Measurements from ENCODE around the gene FBXO8.
"Not testable (repeated sequence)": the region's sequence is repeated elsewhere in the genome, so short reads cannot be mapped to it uniquely, and the experiment has no call there.

The FBXO8 gene

DNA sequence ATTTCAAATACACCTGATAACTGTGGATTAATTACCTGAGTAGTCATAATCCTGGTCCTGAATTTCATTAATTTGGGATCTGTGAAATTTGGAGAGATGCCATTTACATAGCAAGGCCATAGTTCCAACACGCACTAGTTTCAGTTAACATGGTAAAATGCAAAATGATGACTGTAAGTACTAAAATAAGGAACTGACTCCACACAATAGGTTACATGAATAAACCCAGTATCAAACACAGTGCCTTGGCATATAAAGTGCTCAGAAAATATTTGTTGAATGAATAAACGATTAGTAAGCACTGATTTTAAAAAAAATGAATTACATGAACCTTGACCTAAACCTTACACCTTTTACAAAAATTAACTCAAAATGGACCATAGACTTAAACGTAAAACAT, 9.0 kb downstream of the FBXO8 start:
- TF ChIP-seq POLR2A (IDR thresholded peaks at IDR 0.05; ENCODE audit: low read depth, low read length): no peak
- DNase-seq (ENCODE audit: insufficient read length, low spot score): no peak
- no peak for FAIRE-seq

DNA sequence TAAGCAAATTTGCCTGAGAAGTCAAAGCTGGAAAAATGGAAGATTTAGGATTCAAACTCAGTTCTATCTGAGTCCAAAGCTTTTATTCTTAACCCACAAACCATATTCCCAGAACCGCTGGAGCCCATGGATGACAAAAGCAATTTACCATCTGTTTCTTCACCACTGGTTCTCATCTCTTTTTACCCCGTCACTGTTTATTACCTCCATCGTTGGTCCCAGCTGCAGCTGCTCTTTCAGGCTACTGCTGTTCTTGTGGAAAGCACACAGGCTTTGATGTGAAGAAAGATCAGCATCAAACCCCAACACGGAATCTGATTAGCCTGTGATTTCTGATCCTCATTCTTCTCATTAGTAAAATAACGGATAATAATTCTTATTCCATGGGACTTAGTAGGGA, 9.5 kb downstream of the FBXO8 start:
- no peak for TF ChIP-seq POLR2A (IDR thresholded peaks at IDR 0.05; ENCODE audit: low read depth, low read length)
- DNase-seq (ENCODE audit: insufficient read length, low spot score): no peak
- FAIRE-seq: no peak

DNA sequence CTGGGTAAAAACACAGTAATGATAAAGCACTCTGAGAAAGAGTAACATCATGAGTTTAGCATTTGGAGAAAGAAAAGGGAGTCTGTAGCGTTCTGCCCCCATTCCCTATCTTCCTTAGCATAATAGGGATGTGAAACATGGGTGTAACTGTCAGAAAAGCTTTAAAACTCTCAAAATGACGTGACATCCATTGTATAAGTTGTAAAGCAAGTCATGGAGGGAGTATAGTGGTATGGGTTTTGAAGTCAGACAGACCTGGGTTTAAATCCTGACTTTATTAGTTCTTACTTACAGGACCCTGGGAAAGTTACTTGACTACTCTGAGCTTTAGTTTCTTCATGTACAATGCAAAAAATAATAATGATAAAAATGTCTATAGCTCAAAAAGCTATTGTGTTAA, 17.1 kb downstream of the FBXO8 start:
- DNase-seq (ENCODE audit: insufficient read length, low spot score): no peak
- no peak for TF ChIP-seq POLR2A (IDR thresholded peaks at IDR 0.05; ENCODE audit: low read depth, low read length)
- FAIRE-seq: no peak

DNA sequence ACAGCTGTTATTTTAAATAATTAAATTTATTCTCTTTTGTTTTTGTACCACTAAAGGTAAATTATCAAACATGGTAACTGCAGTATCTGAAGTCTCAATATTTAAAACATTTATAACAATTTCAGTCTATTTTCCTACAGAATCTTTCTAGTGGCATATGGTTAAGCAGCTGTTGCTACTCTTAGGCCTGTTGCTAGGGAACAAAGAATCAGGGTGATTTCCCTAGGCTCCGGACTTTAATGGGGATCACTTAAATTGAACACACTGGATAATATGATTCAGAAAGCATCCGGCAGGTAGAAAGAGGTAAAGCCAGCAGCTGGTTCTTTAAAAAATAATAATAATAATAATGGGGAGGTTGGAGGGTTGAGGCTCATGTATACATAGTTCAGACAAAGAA, 17.6 kb downstream of the FBXO8 start:
- no peak for FAIRE-seq
- no peak for TF ChIP-seq POLR2A (IDR thresholded peaks at IDR 0.05; ENCODE audit: low read depth, low read length)

DNA sequence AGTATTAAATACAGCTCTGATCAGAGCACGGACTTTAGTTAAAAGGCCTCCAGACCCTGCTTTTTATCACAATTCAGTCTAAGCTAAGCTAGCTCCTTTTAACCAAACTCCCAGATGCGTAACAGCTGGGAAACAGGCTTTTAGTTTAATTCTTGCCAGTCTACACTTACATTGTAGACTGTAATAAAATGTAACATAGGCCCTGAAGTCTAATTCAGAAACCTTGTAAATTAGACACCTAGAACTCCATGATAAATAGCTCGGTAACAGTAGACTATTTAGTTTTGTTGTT, 20.1 kb downstream of the FBXO8 start:
- FAIRE-seq (no peak), DNase-seq (ENCODE audit: insufficient read length, low spot score) (no peak)

More for the DNA sequence above, 17.6 kb downstream of the FBXO8 start:
- no peak for DNase-seq (ENCODE audit: insufficient read length, low spot score)

DNA sequence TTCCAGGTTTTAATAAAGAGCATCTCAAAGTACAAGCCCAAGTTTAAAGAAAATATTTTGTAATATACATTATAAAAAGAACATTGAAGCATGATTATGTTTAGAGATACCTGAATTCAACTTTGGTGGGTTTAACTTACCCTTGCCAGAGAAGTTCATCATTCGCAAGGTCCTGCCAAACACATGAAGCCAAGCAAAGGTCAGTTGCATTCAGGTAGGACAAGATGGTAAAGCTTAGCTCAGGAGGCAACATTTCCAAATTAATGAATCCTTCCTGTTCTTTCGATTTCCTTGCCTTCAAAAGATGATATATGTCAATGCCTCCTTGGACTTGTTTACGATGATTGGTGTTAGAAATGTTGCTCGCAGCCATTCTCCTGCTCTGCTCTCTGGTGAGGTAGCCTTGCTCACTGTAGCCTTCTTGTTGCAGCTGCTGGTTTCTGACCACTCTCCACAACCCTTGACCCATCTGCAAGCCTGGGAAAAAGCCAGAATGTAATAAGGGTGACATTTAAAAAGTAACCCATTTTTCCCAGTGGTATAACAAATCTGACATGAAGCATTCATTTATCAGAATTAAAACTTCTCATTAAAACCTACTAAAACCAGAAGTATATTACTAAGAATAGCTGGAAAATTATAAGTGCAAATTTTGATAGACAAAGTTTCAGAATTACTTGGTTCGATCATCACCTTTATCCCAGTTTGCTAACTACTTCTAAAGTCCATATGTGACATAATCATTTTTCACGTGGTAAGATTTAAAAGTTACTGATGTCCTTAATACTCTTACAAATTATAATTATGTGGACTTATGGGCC, 20.6 kb downstream of the FBXO8 start:
- DNase-seq (ENCODE audit: insufficient read length, low spot score) (no peak), FAIRE-seq (no peak)
- no peak for TF ChIP-seq POLR2A (IDR thresholded peaks at IDR 0.05; ENCODE audit: low read depth, low read length)

More for the DNA sequence above, 20.1 kb downstream of the FBXO8 start:
- TF ChIP-seq POLR2A (IDR thresholded peaks at IDR 0.05; ENCODE audit: low read depth, low read length): no peak

DNA sequence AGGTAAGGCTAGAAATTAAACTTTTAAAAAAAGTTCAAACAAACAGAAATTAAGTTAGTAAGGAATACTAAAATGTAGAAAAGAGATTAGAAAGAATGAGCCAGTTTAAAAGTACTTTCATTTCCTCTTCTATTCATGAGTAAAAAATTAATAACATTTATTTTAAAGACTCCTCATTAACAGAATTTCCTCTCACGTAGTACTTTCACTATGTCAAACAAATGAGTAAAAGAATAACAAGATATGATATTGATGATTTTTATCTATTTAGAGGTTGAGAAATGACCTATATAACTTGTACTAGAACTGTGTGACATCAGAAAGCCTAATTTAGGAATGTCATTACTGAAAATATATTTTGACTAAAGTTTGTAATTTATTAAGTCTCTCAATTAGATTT, 22.0 kb downstream of the FBXO8 start:
- DNase-seq (ENCODE audit: insufficient read length, low spot score); FAIRE-seq: not testable (repeated sequence)

DNA sequence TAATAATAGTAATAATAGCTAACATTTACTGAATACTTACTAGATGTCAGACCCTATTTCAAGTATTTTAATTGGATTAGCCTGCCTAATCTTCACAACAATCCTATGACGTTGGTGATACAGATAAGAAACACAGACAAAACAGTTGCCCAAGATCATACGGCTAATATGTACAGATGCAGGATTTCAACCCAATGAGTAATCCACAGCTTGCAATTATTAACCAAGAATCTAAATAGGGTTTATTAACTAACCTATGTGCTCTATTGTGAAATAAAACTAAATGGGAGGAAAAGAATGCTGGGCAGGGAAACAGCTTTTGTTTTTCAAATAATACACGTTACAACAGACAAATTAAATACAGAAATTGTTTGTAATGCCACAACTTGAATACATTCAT, 23.4 kb downstream of the FBXO8 start:
- FAIRE-seq (no peak), DNase-seq (ENCODE audit: insufficient read length, low spot score) (no peak)
- TF ChIP-seq POLR2A (IDR thresholded peaks at IDR 0.05; ENCODE audit: low read depth, low read length): no peak

DNA sequence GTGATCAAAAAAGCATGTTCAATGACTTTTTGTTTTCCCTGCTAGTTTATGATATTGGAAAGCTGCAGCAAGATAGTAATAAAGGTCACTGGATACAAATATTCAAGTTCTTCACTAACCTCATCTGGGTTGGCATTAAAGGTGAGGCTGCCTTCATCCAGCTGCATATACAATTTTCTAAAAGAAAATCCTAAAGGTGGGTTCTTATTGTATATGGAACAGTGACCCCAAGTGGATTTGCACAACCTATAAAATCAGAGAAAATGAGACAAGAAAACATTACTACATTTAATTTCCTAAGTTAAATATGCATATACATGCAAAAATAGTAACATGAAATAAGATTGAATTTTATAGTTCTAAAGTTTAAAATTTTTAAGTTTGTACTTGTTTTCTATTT, 23.9 kb downstream of the FBXO8 start:
- DNase-seq (ENCODE audit: insufficient read length, low spot score) (no peak), FAIRE-seq (no peak)
- no peak for TF ChIP-seq POLR2A (IDR thresholded peaks at IDR 0.05; ENCODE audit: low read depth, low read length)

DNA sequence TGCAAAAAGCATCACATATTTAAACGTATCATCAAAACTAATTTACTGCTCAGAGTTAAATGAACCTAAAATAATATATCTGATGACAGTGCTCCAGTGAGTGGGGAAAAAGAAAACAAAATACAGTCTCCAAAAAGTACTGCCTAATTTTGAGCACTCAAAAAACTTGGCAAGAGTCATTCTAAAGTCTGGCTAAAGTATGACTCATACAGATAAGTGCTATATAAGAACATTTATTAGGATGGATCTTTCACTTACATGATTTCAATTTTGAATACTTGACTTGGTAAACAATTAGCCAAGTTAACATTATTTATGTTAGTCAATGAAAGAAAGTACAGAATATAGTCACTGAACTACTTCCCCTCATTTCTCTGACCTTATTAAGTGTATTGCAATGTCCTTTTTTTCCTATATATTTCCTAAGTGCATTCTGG, 27.2 kb downstream of the FBXO8 start:
- no peak for FAIRE-seq
- no peak for TF ChIP-seq POLR2A (IDR thresholded peaks at IDR 0.05; ENCODE audit: low read depth, low read length)
- DNase-seq (ENCODE audit: insufficient read length, low spot score): no peak

DNA sequence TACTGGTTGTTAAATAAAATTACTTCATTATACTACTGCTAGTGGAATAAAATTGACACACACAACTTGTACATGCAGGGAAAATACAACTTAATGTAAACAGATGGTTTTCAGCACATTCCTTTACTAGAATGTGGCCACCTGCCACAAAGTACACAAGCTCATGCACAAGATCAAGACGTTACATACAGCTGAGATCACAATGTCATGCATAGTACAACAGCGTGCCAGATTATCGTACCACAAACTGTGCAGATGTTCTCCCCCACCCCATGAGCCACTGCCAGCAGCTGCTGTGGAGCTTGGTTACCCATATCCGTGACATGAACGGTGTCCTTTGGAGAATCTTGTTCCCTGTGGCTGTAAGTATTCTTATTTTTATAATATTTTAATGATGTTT, 27.7 kb downstream of the FBXO8 start:
- TF ChIP-seq POLR2A (IDR thresholded peaks at IDR 0.05; ENCODE audit: low read depth, low read length): no peak
- DNase-seq (ENCODE audit: insufficient read length, low spot score): no peak
- FAIRE-seq: no peak

DNA sequence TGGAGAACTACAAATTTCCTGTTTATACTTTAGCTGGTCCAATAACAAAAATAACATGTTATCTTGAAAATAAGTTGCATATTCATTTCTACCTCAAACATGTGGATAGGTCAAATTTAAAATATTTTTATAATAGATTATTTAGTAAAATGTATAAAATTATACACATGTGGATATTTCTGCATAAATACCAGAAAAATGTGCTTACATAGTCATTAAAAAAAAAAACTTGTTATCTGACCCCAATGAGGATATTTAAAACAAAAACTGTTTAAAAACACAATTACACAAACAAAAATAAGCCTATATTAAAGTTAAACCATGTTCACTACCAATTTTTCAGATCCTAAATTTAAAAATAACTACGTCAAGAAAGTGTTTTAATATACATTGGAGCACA, 28.1 kb downstream of the FBXO8 start:
- no peak for FAIRE-seq
- TF ChIP-seq POLR2A (IDR thresholded peaks at IDR 0.05; ENCODE audit: low read depth, low read length): no peak
- no peak for DNase-seq (ENCODE audit: insufficient read length, low spot score)

DNA sequence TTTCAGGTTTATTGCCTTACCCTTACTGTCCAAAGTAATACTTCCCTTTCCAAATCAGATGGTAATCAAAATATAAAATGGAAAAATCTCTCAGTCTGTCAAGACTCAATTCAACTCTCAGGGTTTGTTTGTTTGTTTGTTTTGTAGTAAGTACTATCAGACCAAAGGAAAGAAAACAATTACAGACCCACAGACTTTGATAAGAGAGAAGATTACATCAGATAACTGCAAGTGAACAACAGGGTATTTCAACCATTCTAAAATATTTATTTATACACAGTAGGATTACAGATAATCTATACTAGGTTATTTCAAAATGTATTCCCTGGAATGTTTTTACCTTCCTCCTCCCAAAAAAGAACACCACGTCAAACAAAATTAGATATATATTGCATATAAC, 28.9 kb downstream of the FBXO8 start:
- no peak for TF ChIP-seq POLR2A (IDR thresholded peaks at IDR 0.05; ENCODE audit: low read depth, low read length)
- FAIRE-seq (no peak), DNase-seq (ENCODE audit: insufficient read length, low spot score) (no peak)

DNA sequence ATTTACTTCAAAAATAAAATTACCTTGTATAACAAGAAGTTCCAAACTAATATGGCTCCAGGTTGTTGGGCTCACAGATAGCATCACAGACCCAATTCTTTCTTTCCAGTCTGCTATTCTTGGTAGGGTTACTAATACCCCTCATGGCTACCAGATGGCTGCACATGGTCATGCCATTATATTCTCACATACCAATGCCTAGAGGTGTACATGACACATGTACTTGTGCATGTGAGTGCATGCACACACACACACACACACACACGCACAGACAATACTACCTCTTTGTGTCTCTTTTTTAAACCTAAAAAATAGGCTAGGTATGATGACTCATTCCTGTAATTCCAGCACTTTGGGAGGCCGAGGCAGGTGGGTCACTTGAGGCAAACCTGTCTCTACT, 31.1 kb downstream of the FBXO8 start:
- no peak for DNase-seq (ENCODE audit: insufficient read length, low spot score)
- TF ChIP-seq POLR2A (IDR thresholded peaks at IDR 0.05; ENCODE audit: low read depth, low read length): no peak
- no peak for FAIRE-seq

DNA sequence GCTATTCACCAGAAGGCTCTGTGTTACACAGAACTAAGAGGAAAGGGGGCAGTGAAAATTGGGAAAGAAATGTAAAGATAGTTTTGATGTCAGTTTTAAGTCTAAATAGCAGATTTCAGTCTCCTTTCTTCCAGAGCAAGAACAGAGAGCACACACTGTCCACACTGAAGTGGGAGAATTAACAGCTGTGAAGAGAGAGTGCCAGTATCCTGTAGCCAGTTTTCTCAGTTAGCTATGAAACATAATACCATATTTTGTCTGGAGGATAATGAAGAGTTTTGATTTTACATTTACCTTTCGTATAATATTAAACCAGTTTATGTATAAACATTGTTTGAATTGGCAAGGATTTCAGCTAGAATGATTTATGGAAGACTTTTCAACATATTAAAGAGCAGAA, 35.1 kb downstream of the FBXO8 start:
- DNase-seq (ENCODE audit: insufficient read length, low spot score): no peak

DNA sequence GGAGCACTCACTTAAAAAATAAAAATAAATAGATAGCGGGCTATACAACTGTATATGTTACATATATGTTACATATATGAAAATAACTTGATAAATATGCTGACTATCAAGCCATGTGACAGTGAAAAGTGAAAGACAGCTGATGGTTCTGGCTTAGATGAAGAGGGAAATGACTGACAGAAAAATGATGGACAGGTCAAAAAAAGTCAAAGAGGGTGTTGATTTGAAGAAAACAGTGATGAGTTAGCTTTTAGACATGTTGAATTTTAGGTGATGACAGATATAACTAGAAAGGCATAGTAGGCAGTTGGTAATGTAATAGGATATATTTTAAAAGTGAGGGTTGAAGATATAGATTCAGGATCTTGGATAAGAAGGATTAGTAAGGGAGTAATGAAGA, 37.8 kb downstream of the FBXO8 start:
- FAIRE-seq: no peak
- no peak for DNase-seq (ENCODE audit: insufficient read length, low spot score)

More for the DNA sequence above, 35.1 kb downstream of the FBXO8 start:
- no peak for TF ChIP-seq POLR2A (IDR thresholded peaks at IDR 0.05; ENCODE audit: low read depth, low read length)
- FAIRE-seq: no peak

More for the DNA sequence above, 37.8 kb downstream of the FBXO8 start:
- no peak for TF ChIP-seq POLR2A (IDR thresholded peaks at IDR 0.05; ENCODE audit: low read depth, low read length)
